Measurements from ENCODE around the gene SLC5A12.

The SLC5A12 gene

GRCh38 chr11:26721948-26722475, at the start of gene SLC5A12:
Gene SLC5A12, minus strand, starts transcription at chr11:26722060. Its CDS starts 346 bp downstream, at chr11:26721714.
- DNase-seq (ENCODE audit: low read depth): no peak
- TF ChIP-seq, protein P1, sequence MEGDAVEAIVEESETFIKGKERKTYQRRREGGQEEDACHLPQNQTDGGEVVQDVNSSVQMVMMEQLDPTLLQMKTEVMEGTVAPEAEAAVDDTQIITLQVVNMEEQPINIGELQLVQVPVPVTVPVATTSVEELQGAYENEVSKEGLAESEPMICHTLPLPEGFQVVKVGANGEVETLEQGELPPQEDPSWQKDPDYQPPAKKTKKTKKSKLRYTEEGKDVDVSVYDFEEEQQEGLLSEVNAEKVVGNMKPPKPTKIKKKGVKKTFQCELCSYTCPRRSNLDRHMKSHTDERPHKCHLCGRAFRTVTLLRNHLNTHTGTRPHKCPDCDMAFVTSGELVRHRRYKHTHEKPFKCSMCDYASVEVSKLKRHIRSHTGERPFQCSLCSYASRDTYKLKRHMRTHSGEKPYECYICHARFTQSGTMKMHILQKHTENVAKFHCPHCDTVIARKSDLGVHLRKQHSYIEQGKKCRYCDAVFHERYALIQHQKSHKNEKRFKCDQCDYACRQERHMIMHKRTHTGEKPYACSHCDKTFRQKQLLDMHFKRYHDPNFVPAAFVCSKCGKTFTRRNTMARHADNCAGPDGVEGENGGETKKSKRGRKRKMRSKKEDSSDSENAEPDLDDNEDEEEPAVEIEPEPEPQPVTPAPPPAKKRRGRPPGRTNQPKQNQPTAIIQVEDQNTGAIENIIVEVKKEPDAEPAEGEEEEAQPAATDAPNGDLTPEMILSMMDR (IDR thresholded peaks at IDR 0.05; ENCODE audit: insufficient read depth, low read depth, low read length, missing control alignments): no peak
- no peak within 1 kb of the TSS for H3K4me3 ChIP-seq (ENCODE audit: low read depth, low read length)

GRCh38 chr11:26769027-26769426, 47.2 kb upstream of the SLC5A12 start:
- no peak for DNase-seq (ENCODE audit: low read depth)
- H3K4me3 ChIP-seq (ENCODE audit: low read depth, low read length): no peak overlapping the region
- TF ChIP-seq, protein P1 (IDR thresholded peaks at IDR 0.05; ENCODE audit: insufficient read depth, low read depth, low read length, missing control alignments): no peak

- TF ChIP-seq, protein P1 (IDR thresholded peaks at IDR 0.05; ENCODE audit: insufficient read depth, low read depth, low read length, missing control alignments): no peak
- peak; percentile 41 for DNase-seq (ENCODE audit: low read depth)
- H3K4me3 ChIP-seq (ENCODE audit: low read depth, low read length): no peak overlapping the region
Measured at GRCh38 chr11:26767060-26767459, 45.2 kb upstream of the SLC5A12 start.

DNA sequence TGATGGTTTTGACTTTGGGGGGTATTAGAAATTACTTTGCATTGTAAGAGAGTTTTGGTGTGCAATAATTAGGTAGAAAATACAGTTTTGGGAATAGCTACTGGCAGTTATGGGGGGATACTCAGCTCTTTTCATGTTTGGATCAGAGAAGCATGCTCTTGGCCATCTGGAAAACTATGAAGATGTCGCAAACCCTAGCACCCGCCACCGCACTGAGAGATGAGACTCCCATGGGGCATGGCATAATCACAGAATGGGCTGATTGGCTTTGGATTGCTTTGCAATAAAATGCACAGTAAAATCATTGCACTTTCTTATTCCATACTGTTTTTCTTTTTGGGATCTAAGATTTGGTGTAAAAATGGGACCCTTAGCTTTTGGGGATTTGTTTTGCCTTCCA, 43.5 kb upstream of the SLC5A12 start:
- DNase-seq (ENCODE audit: low read depth): no peak
- H3K4me3 ChIP-seq (ENCODE audit: low read depth, low read length): no peak overlapping the region
- TF ChIP-seq, protein P1 (IDR thresholded peaks at IDR 0.05; ENCODE audit: insufficient read depth, low read depth, low read length, missing control alignments): no peak

GRCh38 chr11:26764825-26765224, 43.0 kb upstream of the SLC5A12 start:
- no peak for DNase-seq (ENCODE audit: low read depth)
- H3K4me3 ChIP-seq (ENCODE audit: low read depth, low read length): no peak overlapping the region
- TF ChIP-seq, protein P1 (IDR thresholded peaks at IDR 0.05; ENCODE audit: insufficient read depth, low read depth, low read length, missing control alignments): no peak

- TF ChIP-seq, protein P1 (IDR thresholded peaks at IDR 0.05; ENCODE audit: insufficient read depth, low read depth, low read length, missing control alignments): no peak
- DNase-seq (ENCODE audit: low read depth): no peak
Measured at GRCh38 chr11:26764315-26764714, 42.5 kb upstream of the SLC5A12 start.

GRCh38 chr11:26762089-26762488, 40.2 kb upstream of the SLC5A12 start:
- peak; percentile 51 for DNase-seq (ENCODE audit: low read depth)
- no peak overlapping the region for H3K4me3 ChIP-seq (ENCODE audit: low read depth, low read length)
- TF ChIP-seq, protein P1 (IDR thresholded peaks at IDR 0.05; ENCODE audit: insufficient read depth, low read depth, low read length, missing control alignments): no peak

More at GRCh38 chr11:26764315-26764714, 42.5 kb upstream of the SLC5A12 start:
- H3K4me3 ChIP-seq (ENCODE audit: low read depth, low read length): no peak overlapping the region
